K562 (cell line): ENCODE results near the gene SMC4.

Experiments
- CBX8 ChIP-seq: fragments of 200-600 bp; sonication (generic); IDR thresholded peaks from 2 replicates; pipeline ENCODE4 v1.6.1; 2012; ENCODE audit warnings: borderline replicate concordance, mixed run types, low read depth, mild to moderate bottlenecking, moderate library complexity, mixed read lengths, low read length, control low read depth, inconsistent platforms; ENCODE audit not compliant: poor library complexity, severe bottlenecking; ENCODE audit errors: extremely low read depth
- MYC ChIP-seq, 2 experiments: fragments of 250-450 bp in 1 of 2; sonication (Bioruptor Pico) in 1 of 2; IDR thresholded peaks; 2 replicates each; pipeline versions ENCODE4 v1.5.1 to v1.6.1; 2012 to 2021; ENCODE audit warnings: low read depth in 2 of 2, borderline replicate concordance in 1 of 2, improper control_type of control experiment in 1 of 2, low read length in 1 of 2, mild to moderate bottlenecking in 1 of 2, moderate library complexity in 1 of 2
- SP2 ChIP-seq: IDR thresholded peaks from 2 replicates; pipeline ENCODE4 v1.6.1; 2011; ENCODE audit warnings: mild to moderate bottlenecking, low read depth, low read length, moderate library complexity; ENCODE audit not compliant: poor library complexity, severe bottlenecking; ENCODE audit errors: extremely low read depth
- ZFP36 ChIP-seq: fragments of 150-350 bp; IDR thresholded peaks from 2 replicates; pipeline ENCODE4 v1.6.1; 2018; ENCODE audit warnings: low read length, low read depth; ENCODE audit not compliant: partially characterized antibody
- ZKSCAN8 ChIP-seq: fragments of 200-800 bp; sonication (Bioruptor generic); IDR thresholded peaks from 2 replicates; pipeline ENCODE4 v1.6.1; 2016; ENCODE audit warnings: missing genetic modification characterization, missing compliant biosample characterization
- TF ChIP-seq, protein P1 (sequence below), 3 experiments: IDR thresholded peaks in 2 of 3; conservative IDR thresholded peaks in 1 of 3; 2 replicates each; pipeline ENCODE4 v1.5.1; 2011 to 2012; ENCODE audit warnings: low read length in 3 of 3, mild to moderate bottlenecking in 3 of 3, control low read depth in 2 of 3, improper control_type of control experiment in 1 of 3, inconsistent platforms in 1 of 3, low read depth in 1 of 3, mixed read lengths in 1 of 3, moderate library complexity in 1 of 3; ENCODE audit not compliant: insufficient read depth in 2 of 3

- TF ChIP-seq ZFP36: no peak
- TF ChIP-seq SP2: no peak
- TF ChIP-seq, protein P1, sequence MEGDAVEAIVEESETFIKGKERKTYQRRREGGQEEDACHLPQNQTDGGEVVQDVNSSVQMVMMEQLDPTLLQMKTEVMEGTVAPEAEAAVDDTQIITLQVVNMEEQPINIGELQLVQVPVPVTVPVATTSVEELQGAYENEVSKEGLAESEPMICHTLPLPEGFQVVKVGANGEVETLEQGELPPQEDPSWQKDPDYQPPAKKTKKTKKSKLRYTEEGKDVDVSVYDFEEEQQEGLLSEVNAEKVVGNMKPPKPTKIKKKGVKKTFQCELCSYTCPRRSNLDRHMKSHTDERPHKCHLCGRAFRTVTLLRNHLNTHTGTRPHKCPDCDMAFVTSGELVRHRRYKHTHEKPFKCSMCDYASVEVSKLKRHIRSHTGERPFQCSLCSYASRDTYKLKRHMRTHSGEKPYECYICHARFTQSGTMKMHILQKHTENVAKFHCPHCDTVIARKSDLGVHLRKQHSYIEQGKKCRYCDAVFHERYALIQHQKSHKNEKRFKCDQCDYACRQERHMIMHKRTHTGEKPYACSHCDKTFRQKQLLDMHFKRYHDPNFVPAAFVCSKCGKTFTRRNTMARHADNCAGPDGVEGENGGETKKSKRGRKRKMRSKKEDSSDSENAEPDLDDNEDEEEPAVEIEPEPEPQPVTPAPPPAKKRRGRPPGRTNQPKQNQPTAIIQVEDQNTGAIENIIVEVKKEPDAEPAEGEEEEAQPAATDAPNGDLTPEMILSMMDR (IDR thresholded peaks at IDR 0.05 in 2 of 3, conservative IDR thresholded peaks at IDR 0.05 in 1 of 3; ENCODE audit: insufficient read depth in 2 of 3, low read depth in 1 of 3, low read length in 3 of 3): no peak
- TF ChIP-seq MYC (IDR thresholded peaks at IDR 0.05; ENCODE audit: low read depth, low read length): no peak
- no peak for TF ChIP-seq MYC (CRISPR knock-in tag; IDR thresholded peaks at IDR 0.05; ENCODE audit: borderline replicate concordance, low read depth)
- TF ChIP-seq ZKSCAN8: no peak
- no peak for TF ChIP-seq CBX8
These were observed 47.1 kb downstream of the SMC4 start for GRCh38 chr3:160446522-160447056.
